GM23338 (cell line): ENCODE data around the gene BROX.

ENCODE experiments used
- CREB1 ChIP-seq: fragments of 250-450 bp; sonication (Bioruptor Pico); IDR thresholded peaks from 2 replicates; pipeline ENCODE4 v1.5.0; 2020; ENCODE audit warnings: low read depth, mild to moderate bottlenecking, moderate library complexity
- CTCF ChIP-seq, 2 experiments: fragments of 200-600 bp in 1 of 2; sonication (generic) in 1 of 2; conservative IDR thresholded peaks; 2 replicates each; pipeline versions ENCODE4 v1.5.1 to v1.6.1; 2016 to 2017; ENCODE audit warnings: antibody characterized with exemption in 2 of 2, low read depth in 2 of 2, mild to moderate bottlenecking in 2 of 2, moderate library complexity in 1 of 2
- EZH2 ChIP-seq: fragments of 200-600 bp; sonication (generic); IDR thresholded peaks from one replicate; pipeline ENCODE4 v1.8.0; 2017; ENCODE audit warnings: antibody characterized with exemption, mild to moderate bottlenecking, low read depth; ENCODE audit not compliant: unreplicated experiment
- EZH2phosphoT487 ChIP-seq: fragments of 200-600 bp; sonication (generic); IDR thresholded peaks from one replicate; pipeline ENCODE4 v1.8.1; 2018; ENCODE audit warnings: antibody characterized with exemption; ENCODE audit not compliant: unreplicated experiment
- JUNB ChIP-seq: IDR thresholded peaks from one replicate; pipeline ENCODE4 v1.6.1; 2016; ENCODE audit warnings: antibody characterized with exemption; ENCODE audit not compliant: unreplicated experiment
- NANOG ChIP-seq: IDR thresholded peaks from 2 replicates; pipeline ENCODE4 v1.6.1; 2016; ENCODE audit warnings: antibody characterized with exemption, borderline replicate concordance
- POLR2AphosphoS5 ChIP-seq: IDR thresholded peaks from 2 replicates; pipeline ENCODE4 v1.6.1; 2016; ENCODE audit warnings: antibody characterized with exemption, low read depth
- REST ChIP-seq: IDR thresholded peaks from one replicate; pipeline ENCODE4 v1.6.1; 2018; ENCODE audit warnings: antibody characterized with exemption; ENCODE audit not compliant: unreplicated experiment
- ZNF114 ChIP-seq: fragments of 250-450 bp; sonication (Bioruptor Pico); IDR thresholded peaks from 2 replicates; pipeline ENCODE4 v1.5.0; 2020; ENCODE audit warnings: mild to moderate bottlenecking, moderate library complexity
- ZNF331 ChIP-seq: fragments of 250-450 bp; sonication (Bioruptor Pico); IDR thresholded peaks from 2 replicates; pipeline ENCODE4 v1.5.0; 2020; ENCODE audit warnings: low read depth, mild to moderate bottlenecking, moderate library complexity
- ZNF462 ChIP-seq: fragments of 250-450 bp; sonication (Bioruptor Pico); IDR thresholded peaks from 2 replicates; pipeline ENCODE4 v1.5.0; 2020; ENCODE audit warnings: mild to moderate bottlenecking, moderate library complexity
- TF ChIP-seq, protein P1 (sequence below): IDR thresholded peaks from 2 replicates; pipeline ENCODE4 v1.6.1; 2016; ENCODE audit warnings: antibody characterized with exemption

GRCh38 chr1:222777463-222777862, 65.1 kb downstream of the BROX start:
- TF ChIP-seq CTCF (conservative IDR thresholded peaks at IDR 0.05; ENCODE audit: low read depth in 2 of 2): no peak
- no peak for TF ChIP-seq EZH2phosphoT487
- TF ChIP-seq EZH2: no peak
- TF ChIP-seq JUNB: no peak
- TF ChIP-seq, protein P1, sequence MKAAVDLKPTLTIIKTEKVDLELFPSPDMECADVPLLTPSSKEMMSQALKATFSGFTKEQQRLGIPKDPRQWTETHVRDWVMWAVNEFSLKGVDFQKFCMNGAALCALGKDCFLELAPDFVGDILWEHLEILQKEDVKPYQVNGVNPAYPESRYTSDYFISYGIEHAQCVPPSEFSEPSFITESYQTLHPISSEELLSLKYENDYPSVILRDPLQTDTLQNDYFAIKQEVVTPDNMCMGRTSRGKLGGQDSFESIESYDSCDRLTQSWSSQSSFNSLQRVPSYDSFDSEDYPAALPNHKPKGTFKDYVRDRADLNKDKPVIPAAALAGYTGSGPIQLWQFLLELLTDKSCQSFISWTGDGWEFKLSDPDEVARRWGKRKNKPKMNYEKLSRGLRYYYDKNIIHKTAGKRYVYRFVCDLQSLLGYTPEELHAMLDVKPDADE: no peak
- TF ChIP-seq CREB1 (CRISPR knock-in tag): no peak
- no peak for TF ChIP-seq POLR2AphosphoS5
- no peak for TF ChIP-seq ZNF114 (CRISPR knock-in tag)
- no peak for TF ChIP-seq ZNF331 (CRISPR knock-in tag)
- TF ChIP-seq REST: no peak
- no peak for TF ChIP-seq ZNF462 (CRISPR knock-in tag)
- no peak for TF ChIP-seq NANOG
